H1 (cell line): Measurements from ENCODE around the gene MBP. TPM values are rescaled to one million over a fixed set of nuclear protein-coding genes. Genes with fewer than 3 reads are reported as not detected.

Experiments
- CTCF ChIA-PET: fragments of 300-600 bp; sonication (Branson Sonifier 250); formaldehyde crosslinking; loops from one replicate; lab custom pipeline; 2021; ENCODE audit not compliant: partially characterized antibody; lab: Charles Lee
- POLR2A ChIA-PET: fragments of 300-600 bp; sonication (Branson Sonifier 250); formaldehyde crosslinking; loops from one replicate; lab custom pipeline; 2021; ENCODE audit warnings: inconsistent platforms; ENCODE audit not compliant: partially characterized antibody; lab: Charles Lee
- DNase-seq, 2 experiments: peaks; one replicate each; pipeline versions ENCODE4 v3.0.0 to v3.0.0-alpha.2; 2010 to 2022; ENCODE audit warnings: low spot score in 2 of 2, low read depth in 1 of 2, mixed read lengths in 1 of 2
- FAIRE-seq: peaks from 2 replicates; lab custom pipeline; 2011; peaks lifted over from hg19 to GRCh38; lab: Jason Lieb, UNC
- H2AFZ ChIP-seq: 2 replicates; pipeline ENCODE4 v1.8.1; 2012; ENCODE audit warnings: low read length, inconsistent platforms
- H2AK5ac ChIP-seq: 2 replicates; pipeline ENCODE4 v1.6.1; 2013; ENCODE audit warnings: low read depth, low read length
- H2BK120ac ChIP-seq: replicated peaks from 2 replicates; pipeline ENCODE3; 2013; ENCODE audit warnings: low read depth, low read length, inconsistent platforms
- H2BK12ac ChIP-seq: 2 replicates; pipeline ENCODE4 v1.6.1; 2013; ENCODE audit warnings: low read depth, low read length
- H2BK15ac ChIP-seq: 2 replicates; pipeline ENCODE4 v1.6.1; 2013; ENCODE audit warnings: low read length
- H2BK20ac ChIP-seq: 2 replicates; pipeline ENCODE4 v1.6.1; 2013; ENCODE audit warnings: low read length
- H2BK5ac ChIP-seq: 2 replicates; pipeline ENCODE4 v1.6.1; 2013; ENCODE audit warnings: low read depth, low read length
- H3K14ac ChIP-seq: 2 replicates; pipeline ENCODE4 v1.6.1; 2013; ENCODE audit warnings: inconsistent platforms; ENCODE audit not compliant: insufficient read length
- H3K18ac ChIP-seq: 2 replicates; pipeline ENCODE4 v1.6.1; 2013; ENCODE audit warnings: low read length; ENCODE audit errors: extremely low read depth
- H3K23ac ChIP-seq: 2 replicates; pipeline ENCODE4 v1.6.1; 2013; ENCODE audit warnings: inconsistent platforms; ENCODE audit not compliant: insufficient read length
- H3K23me2 ChIP-seq: 2 replicates; pipeline ENCODE4 v1.6.1; 2013; ENCODE audit warnings: low read depth, low read length
- H3K27ac ChIP-seq: 2 replicates; pipeline ENCODE4 v1.6.1; 2011; ENCODE audit warnings: low read depth, low read length, inconsistent platforms
- H3K27me3 ChIP-seq, 4 experiments: replicated peaks in 1 of 4; 1 replicate in 1 of 4; 2 replicates in 3 of 4; pipeline versions ENCODE4 v1.6.1 to v1.8.1; 2011 to 2013; ENCODE audit warnings: low read length in 3 of 4, mild to moderate bottlenecking in 3 of 4, inconsistent platforms in 2 of 4, mixed read lengths in 2 of 4, moderate library complexity in 1 of 4; ENCODE audit not compliant: control insufficient read depth in 3 of 4, insufficient read depth in 3 of 4; ENCODE audit errors: extremely low read depth in 1 of 4
- H3K36me3 ChIP-seq, 4 experiments: 2 replicates each; pipeline versions ENCODE4 v1.6.1 to v1.8.1; 2011 to 2013; ENCODE audit warnings: mild to moderate bottlenecking in 4 of 4, low read length in 3 of 4, moderate library complexity in 2 of 4, control low read depth in 1 of 4, inconsistent platforms in 1 of 4; ENCODE audit not compliant: insufficient read depth in 4 of 4, control insufficient read depth in 2 of 4
- H3K4ac ChIP-seq: replicated peaks from 2 replicates; pipeline ENCODE3; 2013; ENCODE audit warnings: low read length, low read depth, mixed read lengths, inconsistent platforms; ENCODE audit not compliant: insufficient read length
- H3K4me1 ChIP-seq, 4 experiments: replicated peaks in 1 of 4; 1 replicate in 1 of 4; 2 replicates in 3 of 4; pipeline versions ENCODE4 v1.6.1 to v1.8.1; 2011 to 2013; ENCODE audit warnings: low read length in 3 of 4, inconsistent platforms in 2 of 4, mixed read lengths in 1 of 4; ENCODE audit not compliant: insufficient read depth in 4 of 4, control insufficient read depth in 3 of 4
- H3K4me2 ChIP-seq, 2 experiments: 2 replicates each; pipeline versions ENCODE4 v1.6.1 to v1.8.1; 2011 to 2013; ENCODE audit warnings: low read depth in 2 of 2, low read length in 2 of 2, control low read depth in 1 of 2, inconsistent platforms in 1 of 2, mild to moderate bottlenecking in 1 of 2; ENCODE audit not compliant: insufficient read depth in 1 of 2
- H3K4me3 ChIP-seq, 4 experiments: fragments of 200-600, 300-600 bp in 1 of 4; sonication (generic), shearing (Covaris generic), sonication (Bioruptor Twin) in 1 of 4; 2 replicates each; pipeline versions ENCODE4 v1.5.1 to v1.8.1; 2011 to 2016; ENCODE audit warnings: low read length in 4 of 4, low read depth in 3 of 4, control low read depth in 2 of 4, inconsistent platforms in 2 of 4, mild to moderate bottlenecking in 2 of 4, mixed read lengths in 1 of 4, moderate library complexity in 1 of 4; ENCODE audit not compliant: insufficient read depth in 2 of 4; ENCODE audit errors: extremely low read depth in 1 of 4
- H3K56ac ChIP-seq: replicated peaks from 2 replicates; pipeline ENCODE3; 2013; ENCODE audit warnings: low read depth, mild to moderate bottlenecking, mixed read lengths, low read length, inconsistent platforms; ENCODE audit not compliant: insufficient read length
- H3K79me1 ChIP-seq: 2 replicates; pipeline ENCODE4 v1.6.1; 2013; ENCODE audit warnings: low read depth, low read length, control low read depth
- H3K79me2 ChIP-seq, 2 experiments: 2 replicates each; pipeline versions ENCODE4 v1.6.1 to v1.8.1; 2012 to 2013; ENCODE audit warnings: low read length in 2 of 2, mild to moderate bottlenecking in 2 of 2, inconsistent platforms in 1 of 2; ENCODE audit not compliant: insufficient read depth in 2 of 2, control insufficient read depth in 1 of 2
- H3K9ac ChIP-seq, 4 experiments: replicated peaks in 1 of 4; 1 replicate in 1 of 4; 2 replicates in 3 of 4; pipeline versions ENCODE4 v1.6.1 to v1.8.1; 2011 to 2013; ENCODE audit warnings: low read depth in 3 of 4, low read length in 3 of 4, control low read depth in 2 of 4, mild to moderate bottlenecking in 2 of 4, moderate library complexity in 2 of 4, inconsistent platforms in 1 of 4; ENCODE audit errors: extremely low read depth in 1 of 4
- H3K9me3 ChIP-seq, 2 experiments: 2 replicates each; pipeline versions ENCODE4 v1.6.1 to v1.8.1; 2012 to 2013; ENCODE audit warnings: mild to moderate bottlenecking in 2 of 2, moderate library complexity in 2 of 2, control low read depth in 1 of 2, inconsistent platforms in 1 of 2, low read depth in 1 of 2, low read length in 1 of 2, mixed read lengths in 1 of 2; ENCODE audit not compliant: insufficient read depth in 2 of 2
- H4K20me1 ChIP-seq, 2 experiments: replicated peaks in 1 of 2; 2 replicates each; pipeline versions ENCODE3 to v1.8.1; 2011 to 2013; ENCODE audit warnings: inconsistent platforms in 2 of 2, low read length in 2 of 2, mild to moderate bottlenecking in 1 of 2; ENCODE audit not compliant: insufficient read depth in 2 of 2, control insufficient read depth in 1 of 2
- H4K5ac ChIP-seq: 2 replicates; pipeline ENCODE4 v1.6.1; 2013; ENCODE audit warnings: low read length, low read depth, mixed read lengths, inconsistent platforms; ENCODE audit not compliant: insufficient read length
- H4K8ac ChIP-seq: 2 replicates; pipeline ENCODE4 v1.8.0; 2013; ENCODE audit warnings: mild to moderate bottlenecking, moderate library complexity, low read length, inconsistent platforms; ENCODE audit not compliant: insufficient read depth; ENCODE audit errors: extremely low read depth
- H4K91ac ChIP-seq: replicated peaks from 2 replicates; pipeline ENCODE3; 2013; ENCODE audit warnings: low read length, mixed read lengths, inconsistent platforms; ENCODE audit not compliant: insufficient read length
- ATF2 ChIP-seq: IDR thresholded peaks from 2 replicates; pipeline ENCODE4 v1.6.1; 2012; ENCODE audit warnings: low read length, inconsistent platforms
- CEBPB ChIP-seq: IDR thresholded peaks from 2 replicates; pipeline ENCODE4 v1.6.1; 2012; ENCODE audit warnings: low read depth, low read length
- CTCF ChIP-seq, 3 experiments: IDR thresholded peaks; 1 replicate in 2 of 3; 2 replicates in 1 of 3; pipeline versions ENCODE4 v1.5.1 to v1.6.1; 2011; ENCODE audit warnings: low read length in 3 of 3, mild to moderate bottlenecking in 3 of 3, inconsistent platforms in 2 of 3, low read depth in 1 of 3, moderate library complexity in 1 of 3; ENCODE audit not compliant: insufficient read depth in 1 of 3; ENCODE audit errors: control extremely low read depth in 1 of 3
- E2F6 ChIP-seq: IDR thresholded peaks from 2 replicates; pipeline ENCODE4 v1.6.1; 2012; ENCODE audit warnings: inconsistent platforms
- HDAC2 ChIP-seq, 2 experiments: fragments of 300-600 bp in 1 of 2; sonication (generic) in 1 of 2; IDR thresholded peaks; 2 replicates each; pipeline ENCODE4 v1.6.1; 2011 to 2012; ENCODE audit warnings: low read depth in 2 of 2, low read length in 2 of 2, mild to moderate bottlenecking in 2 of 2, moderate library complexity in 2 of 2, borderline replicate concordance in 1 of 2, inconsistent platforms in 1 of 2
- POLR2AphosphoS5 ChIP-seq: IDR thresholded peaks from 2 replicates; pipeline ENCODE4 v1.6.1; 2011; ENCODE audit warnings: low read depth, low read length
- RXRA ChIP-seq: IDR thresholded peaks from 2 replicates; pipeline ENCODE4 v1.6.1; 2011; ENCODE audit warnings: low read depth, mild to moderate bottlenecking, low read length, moderate library complexity; ENCODE audit not compliant: insufficient read depth
- TAF7 ChIP-seq: optimal IDR thresholded peaks from 2 replicates; pipeline ENCODE3; 2011; ENCODE audit warnings: low read depth, mild to moderate bottlenecking, inconsistent platforms, low read length, moderate library complexity, borderline replicate concordance
- WGBS, 2 experiments: shearing (Covaris generic) in 1 of 2; methylation state at CpG; one replicate each; pipeline versions ENCODE4 v1.1.6 to v1.1.7; 2013 to 2015; ENCODE audit warnings: low lambda C conversion rate in 2 of 2, mixed read lengths in 2 of 2, inconsistent platforms in 1 of 2, low coverage in 1 of 2, missing lambda C conversion rate in 1 of 2; ENCODE audit not compliant: insufficient replicate concordance in 2 of 2, insufficient coverage in 1 of 2, insufficient read length in 1 of 2; ENCODE audit errors: extremely low coverage in 1 of 2, missing lambda C conversion rate in 1 of 2; 5-methylcytosine and 5-hydroxymethylcytosine counted together
- polyA plus RNA-seq, 7 experiments: library from polyadenylated mRNA; depleted of rRNA in 3 of 7; stranded (reverse) in 5 of 7; unstranded in 2 of 7; fragments of >200 nt in 5 of 7; fragments of 200-250 nt in 2 of 7; gene quantifications; 1 replicate in 5 of 7; 2 replicates in 1 of 7; 4 replicates in 1 of 7; pipeline versions ENCODE4 v1.2.1 to v1.2.3, GENCODE V29; 2011 to 2013; ENCODE audit warnings: missing spikeins in 2 of 7, mixed read lengths in 2 of 7
- total RNA-seq: library from RNA; stranded (reverse); fragmentation: NEBNext Ultra II Directional; extraction: Animal tissue kit (Norgen Biotek cat#: 25700); gene quantifications from 2 replicates; pipeline ENCODE4 v1.2.1, GENCODE V29; 2021

Gene MBP
- total and polyA plus RNA-seq, 2 of the 8 experiments (the other 6 are each of a cell fraction or from before 2014, with no cell fraction given): 7.7 to 19.2 TPM

- Histone ChIP-seq H2BK15ac (no peak overlapping the region), H3K4me2 (no peak overlapping the region), H3K23ac (no peak overlapping the region), H3K27ac (no peak overlapping the region), H2BK120ac (no peak overlapping the region), H3K14ac (no peak overlapping the region), H2AK5ac (no peak overlapping the region), H3K4me3 (no peak overlapping the region), H3K79me1 (peaks cover 2% of the 10 kb centered on the region; the same call in 1 of the 2 replicates), H3K36me3 (no peaks in the 10 kb centered on the region), H3K9me3 (no peaks in the 10 kb centered on the region), H3K79me2 (no peaks in the 10 kb centered on the region), H3K27me3 (no peaks in the 10 kb centered on the region), H3K9ac (no peak overlapping the region), H3K18ac (no peak overlapping the region), H3K4ac (no peak overlapping the region), H2AFZ (no peak overlapping the region), H2BK20ac (no peak overlapping the region), H4K20me1 (no peaks in the 10 kb centered on the region), H4K91ac (no peak overlapping the region), H4K5ac (no peak overlapping the region), H3K4me1 (peaks cover 0 to 9% (median 0%) of the 10 kb centered on the region in 4 experiments; a peak in 3 of 7 replicates), H3K56ac (no peak overlapping the region), H3K23me2 (no peaks in the 10 kb centered on the region), H4K8ac (no peak overlapping the region), H2BK12ac (no peak overlapping the region), H2BK5ac (no peak overlapping the region)
- 92% methylated on average over 5 of the region's 5 CpGs; no CpG with 5 or more reads in 1 of the 2 experiments for WGBS, 2 experiments
- ChIA-PET CTCF (interaction anchor here (1.2 kb wide), 1 partner anchor 102 kb away, joined by 3 read pairs; no protein-coding TSS in a partner anchor), POLR2A (no interaction called here)
- DNase-seq (no peak), FAIRE-seq (no peak)
- no peak for TF ChIP-seq ATF2
- TF ChIP-seq E2F6: no peak
- TF ChIP-seq CEBPB: no peak
- TF ChIP-seq CTCF (IDR thresholded peaks at IDR 0.05; ENCODE audit: control extremely low read depth in 1 of 3, insufficient read depth in 1 of 3, low read depth in 1 of 3, low read length in 3 of 3): no peak
- TF ChIP-seq TAF7: no peak
- TF ChIP-seq HDAC2 (IDR thresholded peaks at IDR 0.05; ENCODE audit: borderline replicate concordance in 1 of 2, low read depth in 2 of 2, low read length in 2 of 2): no peak
- TF ChIP-seq POLR2AphosphoS5: no peak
- no peak for TF ChIP-seq RXRA
Observed at GRCh38 chr18:77109648-77110019, 22.9 kb downstream of the MBP start.
